Astrocyte (in vitro differentiated cells and primary cell): ENCODE measurements around the gene BOD1L2.

Source experiments
- EZH2 ChIP-seq: IDR thresholded peaks from 2 replicates; pipeline ENCODE4 v1.6.1; 2012; ENCODE audit warnings: mild to moderate bottlenecking, low read length, inconsistent platforms; ENCODE audit not compliant: insufficient read depth
- TF ChIP-seq, protein P1 (sequence below): IDR thresholded peaks from 2 replicates; pipeline ENCODE4 v1.5.1; 2011; ENCODE audit warnings: low read depth, mild to moderate bottlenecking, inconsistent platforms, low read length, moderate library complexity; ENCODE audit not compliant: insufficient read depth

DNA sequence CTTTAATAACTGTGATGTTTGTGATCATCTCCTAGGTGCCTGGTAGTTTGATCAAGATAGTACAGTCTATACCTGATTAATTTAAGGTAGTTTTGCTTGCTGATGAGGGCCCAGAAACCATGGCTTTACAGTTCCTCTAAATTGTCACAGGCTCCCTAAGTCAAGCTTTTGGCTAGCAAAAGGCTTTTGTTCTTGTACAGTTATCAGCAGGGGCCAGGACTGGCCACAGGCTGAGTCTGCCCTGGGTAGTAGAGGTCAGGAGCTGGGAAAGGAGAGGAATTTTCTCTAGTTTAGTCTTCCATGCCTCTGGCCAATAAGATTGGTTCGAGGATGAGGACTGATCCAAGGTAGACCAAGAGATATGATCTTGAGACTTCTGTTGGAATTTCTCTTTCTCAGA is 3.6 kb upstream of the BOD1L2 start:
- TF ChIP-seq, protein P1, sequence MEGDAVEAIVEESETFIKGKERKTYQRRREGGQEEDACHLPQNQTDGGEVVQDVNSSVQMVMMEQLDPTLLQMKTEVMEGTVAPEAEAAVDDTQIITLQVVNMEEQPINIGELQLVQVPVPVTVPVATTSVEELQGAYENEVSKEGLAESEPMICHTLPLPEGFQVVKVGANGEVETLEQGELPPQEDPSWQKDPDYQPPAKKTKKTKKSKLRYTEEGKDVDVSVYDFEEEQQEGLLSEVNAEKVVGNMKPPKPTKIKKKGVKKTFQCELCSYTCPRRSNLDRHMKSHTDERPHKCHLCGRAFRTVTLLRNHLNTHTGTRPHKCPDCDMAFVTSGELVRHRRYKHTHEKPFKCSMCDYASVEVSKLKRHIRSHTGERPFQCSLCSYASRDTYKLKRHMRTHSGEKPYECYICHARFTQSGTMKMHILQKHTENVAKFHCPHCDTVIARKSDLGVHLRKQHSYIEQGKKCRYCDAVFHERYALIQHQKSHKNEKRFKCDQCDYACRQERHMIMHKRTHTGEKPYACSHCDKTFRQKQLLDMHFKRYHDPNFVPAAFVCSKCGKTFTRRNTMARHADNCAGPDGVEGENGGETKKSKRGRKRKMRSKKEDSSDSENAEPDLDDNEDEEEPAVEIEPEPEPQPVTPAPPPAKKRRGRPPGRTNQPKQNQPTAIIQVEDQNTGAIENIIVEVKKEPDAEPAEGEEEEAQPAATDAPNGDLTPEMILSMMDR: no peak
- TF ChIP-seq EZH2: no peak
